H1 (cell line): Measurements from ENCODE around the gene GRHL3. TPM values are rescaled to one million over a fixed set of nuclear protein-coding genes. Genes with fewer than 3 reads are reported as not detected.

Source experiments
- CTCF ChIA-PET: fragments of 300-600 bp; sonication (Branson Sonifier 250); formaldehyde crosslinking; loops from one replicate; lab custom pipeline; 2021; ENCODE audit not compliant: partially characterized antibody; lab: Charles Lee
- POLR2A ChIA-PET: fragments of 300-600 bp; sonication (Branson Sonifier 250); formaldehyde crosslinking; loops from one replicate; lab custom pipeline; 2021; ENCODE audit warnings: inconsistent platforms; ENCODE audit not compliant: partially characterized antibody; lab: Charles Lee
- DNase-seq, 2 experiments: peaks; one replicate each; pipeline versions ENCODE4 v3.0.0 to v3.0.0-alpha.2; 2010 to 2022; ENCODE audit warnings: low spot score in 2 of 2, low read depth in 1 of 2, mixed read lengths in 1 of 2
- FAIRE-seq: peaks from 2 replicates; lab custom pipeline; 2011; peaks lifted over from hg19 to GRCh38; lab: Jason Lieb, UNC
- H2AFZ ChIP-seq: 2 replicates; pipeline ENCODE4 v1.8.1; 2012; ENCODE audit warnings: low read length, inconsistent platforms
- H2AK5ac ChIP-seq: 2 replicates; pipeline ENCODE4 v1.6.1; 2013; ENCODE audit warnings: low read depth, low read length
- H2BK120ac ChIP-seq: replicated peaks from 2 replicates; pipeline ENCODE3; 2013; ENCODE audit warnings: low read depth, low read length, inconsistent platforms
- H2BK12ac ChIP-seq: 2 replicates; pipeline ENCODE4 v1.6.1; 2013; ENCODE audit warnings: low read depth, low read length
- H2BK15ac ChIP-seq: 2 replicates; pipeline ENCODE4 v1.6.1; 2013; ENCODE audit warnings: low read length
- H2BK20ac ChIP-seq: 2 replicates; pipeline ENCODE4 v1.6.1; 2013; ENCODE audit warnings: low read length
- H2BK5ac ChIP-seq: 2 replicates; pipeline ENCODE4 v1.6.1; 2013; ENCODE audit warnings: low read depth, low read length
- H3K14ac ChIP-seq: 2 replicates; pipeline ENCODE4 v1.6.1; 2013; ENCODE audit warnings: inconsistent platforms; ENCODE audit not compliant: insufficient read length
- H3K18ac ChIP-seq: 2 replicates; pipeline ENCODE4 v1.6.1; 2013; ENCODE audit warnings: low read length; ENCODE audit errors: extremely low read depth
- H3K23ac ChIP-seq: 2 replicates; pipeline ENCODE4 v1.6.1; 2013; ENCODE audit warnings: inconsistent platforms; ENCODE audit not compliant: insufficient read length
- H3K23me2 ChIP-seq: 2 replicates; pipeline ENCODE4 v1.6.1; 2013; ENCODE audit warnings: low read depth, low read length
- H3K27ac ChIP-seq: 2 replicates; pipeline ENCODE4 v1.6.1; 2011; ENCODE audit warnings: low read depth, low read length, inconsistent platforms
- H3K27me3 ChIP-seq, 4 experiments: replicated peaks in 1 of 4; 1 replicate in 1 of 4; 2 replicates in 3 of 4; pipeline versions ENCODE4 v1.6.1 to v1.8.1; 2011 to 2013; ENCODE audit warnings: low read length in 3 of 4, mild to moderate bottlenecking in 3 of 4, inconsistent platforms in 2 of 4, mixed read lengths in 2 of 4, moderate library complexity in 1 of 4; ENCODE audit not compliant: control insufficient read depth in 3 of 4, insufficient read depth in 3 of 4; ENCODE audit errors: extremely low read depth in 1 of 4
- H3K36me3 ChIP-seq, 4 experiments: 2 replicates each; pipeline versions ENCODE4 v1.6.1 to v1.8.1; 2011 to 2013; ENCODE audit warnings: mild to moderate bottlenecking in 4 of 4, low read length in 3 of 4, moderate library complexity in 2 of 4, control low read depth in 1 of 4, inconsistent platforms in 1 of 4; ENCODE audit not compliant: insufficient read depth in 4 of 4, control insufficient read depth in 2 of 4
- H3K4ac ChIP-seq: replicated peaks from 2 replicates; pipeline ENCODE3; 2013; ENCODE audit warnings: low read length, low read depth, mixed read lengths, inconsistent platforms; ENCODE audit not compliant: insufficient read length
- H3K4me1 ChIP-seq, 4 experiments: replicated peaks in 1 of 4; 1 replicate in 1 of 4; 2 replicates in 3 of 4; pipeline versions ENCODE4 v1.6.1 to v1.8.1; 2011 to 2013; ENCODE audit warnings: low read length in 3 of 4, inconsistent platforms in 2 of 4, mixed read lengths in 1 of 4; ENCODE audit not compliant: insufficient read depth in 4 of 4, control insufficient read depth in 3 of 4
- H3K4me2 ChIP-seq, 2 experiments: 2 replicates each; pipeline versions ENCODE4 v1.6.1 to v1.8.1; 2011 to 2013; ENCODE audit warnings: low read depth in 2 of 2, low read length in 2 of 2, control low read depth in 1 of 2, inconsistent platforms in 1 of 2, mild to moderate bottlenecking in 1 of 2; ENCODE audit not compliant: insufficient read depth in 1 of 2
- H3K4me3 ChIP-seq, 4 experiments: fragments of 200-600, 300-600 bp in 1 of 4; sonication (generic), shearing (Covaris generic), sonication (Bioruptor Twin) in 1 of 4; 2 replicates each; pipeline versions ENCODE4 v1.5.1 to v1.8.1; 2011 to 2016; ENCODE audit warnings: low read length in 4 of 4, low read depth in 3 of 4, control low read depth in 2 of 4, inconsistent platforms in 2 of 4, mild to moderate bottlenecking in 2 of 4, mixed read lengths in 1 of 4, moderate library complexity in 1 of 4; ENCODE audit not compliant: insufficient read depth in 2 of 4; ENCODE audit errors: extremely low read depth in 1 of 4
- H3K56ac ChIP-seq: replicated peaks from 2 replicates; pipeline ENCODE3; 2013; ENCODE audit warnings: low read depth, mild to moderate bottlenecking, mixed read lengths, low read length, inconsistent platforms; ENCODE audit not compliant: insufficient read length
- H3K79me1 ChIP-seq: 2 replicates; pipeline ENCODE4 v1.6.1; 2013; ENCODE audit warnings: low read depth, low read length, control low read depth
- H3K79me2 ChIP-seq, 2 experiments: 2 replicates each; pipeline versions ENCODE4 v1.6.1 to v1.8.1; 2012 to 2013; ENCODE audit warnings: low read length in 2 of 2, mild to moderate bottlenecking in 2 of 2, inconsistent platforms in 1 of 2; ENCODE audit not compliant: insufficient read depth in 2 of 2, control insufficient read depth in 1 of 2
- H3K9ac ChIP-seq, 4 experiments: replicated peaks in 1 of 4; 1 replicate in 1 of 4; 2 replicates in 3 of 4; pipeline versions ENCODE4 v1.6.1 to v1.8.1; 2011 to 2013; ENCODE audit warnings: low read depth in 3 of 4, low read length in 3 of 4, control low read depth in 2 of 4, mild to moderate bottlenecking in 2 of 4, moderate library complexity in 2 of 4, inconsistent platforms in 1 of 4; ENCODE audit errors: extremely low read depth in 1 of 4
- H3K9me3 ChIP-seq, 2 experiments: 2 replicates each; pipeline versions ENCODE4 v1.6.1 to v1.8.1; 2012 to 2013; ENCODE audit warnings: mild to moderate bottlenecking in 2 of 2, moderate library complexity in 2 of 2, control low read depth in 1 of 2, inconsistent platforms in 1 of 2, low read depth in 1 of 2, low read length in 1 of 2, mixed read lengths in 1 of 2; ENCODE audit not compliant: insufficient read depth in 2 of 2
- H4K20me1 ChIP-seq, 2 experiments: replicated peaks in 1 of 2; 2 replicates each; pipeline versions ENCODE3 to v1.8.1; 2011 to 2013; ENCODE audit warnings: inconsistent platforms in 2 of 2, low read length in 2 of 2, mild to moderate bottlenecking in 1 of 2; ENCODE audit not compliant: insufficient read depth in 2 of 2, control insufficient read depth in 1 of 2
- H4K5ac ChIP-seq: 2 replicates; pipeline ENCODE4 v1.6.1; 2013; ENCODE audit warnings: low read length, low read depth, mixed read lengths, inconsistent platforms; ENCODE audit not compliant: insufficient read length
- H4K8ac ChIP-seq: 2 replicates; pipeline ENCODE4 v1.8.0; 2013; ENCODE audit warnings: mild to moderate bottlenecking, moderate library complexity, low read length, inconsistent platforms; ENCODE audit not compliant: insufficient read depth; ENCODE audit errors: extremely low read depth
- H4K91ac ChIP-seq: replicated peaks from 2 replicates; pipeline ENCODE3; 2013; ENCODE audit warnings: low read length, mixed read lengths, inconsistent platforms; ENCODE audit not compliant: insufficient read length
- ASH2L ChIP-seq: fragments of 200-600, 300-600 bp; sonication (generic); IDR thresholded peaks from one replicate; pipeline ENCODE4 v1.7.1; 2017; ENCODE audit warnings: low read length
- ATF2 ChIP-seq: IDR thresholded peaks from 2 replicates; pipeline ENCODE4 v1.6.1; 2012; ENCODE audit warnings: low read length, inconsistent platforms
- ATF3 ChIP-seq: IDR thresholded peaks from 2 replicates; pipeline ENCODE4 v1.6.1; 2011; ENCODE audit warnings: low read depth, mild to moderate bottlenecking, low read length; ENCODE audit not compliant: insufficient read depth
- BRCA1 ChIP-seq: IDR thresholded peaks from 2 replicates; pipeline ENCODE4 v1.6.1; 2012; ENCODE audit warnings: low read depth, low read length, improper control_type of control experiment
- GABPA ChIP-seq: IDR thresholded peaks from 2 replicates; pipeline ENCODE4 v1.6.1; 2011; ENCODE audit warnings: mild to moderate bottlenecking, low read length, moderate library complexity, borderline replicate concordance; ENCODE audit not compliant: insufficient read depth
- KDM4A ChIP-seq: IDR thresholded peaks from one replicate; pipeline ENCODE4 v1.7.1; 2012; ENCODE audit warnings: low read depth, mild to moderate bottlenecking, moderate library complexity, low read length, inconsistent platforms; ENCODE audit not compliant: severe bottlenecking
- NRF1 ChIP-seq: IDR thresholded peaks from 2 replicates; pipeline ENCODE4 v1.6.1; 2011; ENCODE audit warnings: mild to moderate bottlenecking, low read depth, low read length, improper control_type of control experiment
- POLR2A ChIP-seq, 2 experiments: IDR thresholded peaks; 1 replicate in 1 of 2; 2 replicates in 1 of 2; pipeline ENCODE4 v1.6.1; 2011; ENCODE audit warnings: low read depth in 2 of 2, low read length in 2 of 2, mild to moderate bottlenecking in 2 of 2; ENCODE audit errors: control extremely low read depth in 1 of 2
- POU5F1 ChIP-seq: IDR thresholded peaks from 2 replicates; pipeline ENCODE4 v1.6.1; 2011; ENCODE audit warnings: low read depth, mild to moderate bottlenecking, low read length, moderate library complexity
- RBBP5 ChIP-seq: IDR thresholded peaks from 2 replicates; pipeline ENCODE4 v1.7.1; 2012; ENCODE audit warnings: low read depth, mild to moderate bottlenecking, inconsistent platforms, low read length, moderate library complexity, borderline replicate concordance
- RXRA ChIP-seq: IDR thresholded peaks from 2 replicates; pipeline ENCODE4 v1.6.1; 2011; ENCODE audit warnings: low read depth, mild to moderate bottlenecking, low read length, moderate library complexity; ENCODE audit not compliant: insufficient read depth
- TBP ChIP-seq: IDR thresholded peaks from 2 replicates; pipeline ENCODE4 v1.6.1; 2011; ENCODE audit warnings: low read depth, low read length, improper control_type of control experiment
- WGBS, 2 experiments: shearing (Covaris generic) in 1 of 2; methylation state at CpG; one replicate each; pipeline versions ENCODE4 v1.1.6 to v1.1.7; 2013 to 2015; ENCODE audit warnings: low lambda C conversion rate in 2 of 2, mixed read lengths in 2 of 2, inconsistent platforms in 1 of 2, low coverage in 1 of 2, missing lambda C conversion rate in 1 of 2; ENCODE audit not compliant: insufficient replicate concordance in 2 of 2, insufficient coverage in 1 of 2, insufficient read length in 1 of 2; ENCODE audit errors: extremely low coverage in 1 of 2, missing lambda C conversion rate in 1 of 2; 5-methylcytosine and 5-hydroxymethylcytosine counted together
- polyA plus RNA-seq, 7 experiments: library from polyadenylated mRNA; depleted of rRNA in 3 of 7; stranded (reverse) in 5 of 7; unstranded in 2 of 7; fragments of >200 nt in 5 of 7; fragments of 200-250 nt in 2 of 7; gene quantifications; 1 replicate in 5 of 7; 2 replicates in 1 of 7; 4 replicates in 1 of 7; pipeline versions ENCODE4 v1.2.1 to v1.2.3, GENCODE V29; 2011 to 2013; ENCODE audit warnings: missing spikeins in 2 of 7, mixed read lengths in 2 of 7
- total RNA-seq: library from RNA; stranded (reverse); fragmentation: NEBNext Ultra II Directional; extraction: Animal tissue kit (Norgen Biotek cat#: 25700); gene quantifications from 2 replicates; pipeline ENCODE4 v1.2.1, GENCODE V29; 2021

GRHL3 gene
- total and polyA plus RNA-seq, 2 of the 8 experiments (the other 6 are each of a cell fraction or from before 2014, with no cell fraction given): 0.80 to 1.8 TPM

GRCh38 chr1:24317081-24317480 lies 2.1 kb upstream of the GRHL3 start:
- 0 out of 2 replicates have a peak overlapping the region, but pooled peaks have one; percentile 62 for H2BK15ac ChIP-seq
- no peak overlapping the region for H2BK120ac ChIP-seq
- H4K5ac ChIP-seq: no peak overlapping the region
- H3K9ac ChIP-seq: no peak overlapping the region
- H2BK20ac ChIP-seq: no peak overlapping the region
- WGBS, 2 experiments: 84% methylated on average over 6 of the region's 6 CpGs; no CpG with 5 or more reads in 1 of the 2 experiments
- H3K23ac ChIP-seq: no peak overlapping the region
- H3K27me3 ChIP-seq: peaks cover 0 to 27% (median 23%) of the 10 kb centered on the region in 4 experiments; a peak in 6 of 7 replicates
- no peak for DNase-seq
- peak overlapping the region; percentile 17; the same call in 1 of the 2 replicates for H2AFZ ChIP-seq
- ChIA-PET CTCF (interaction anchor here (1.0 to 7.8 kb wide), 4 partner anchors 12 to 162 kb away, joined by 3 to 60 read pairs (median 3); no protein-coding TSS in a partner anchor), POLR2A (interaction anchor here (1.5 kb wide), 1 partner anchor 26 kb away, joined by 3 read pairs; no protein-coding TSS in a partner anchor)
- no peak for FAIRE-seq
- H3K4me1 ChIP-seq: peaks cover 8 to 17% (median 12%) of the 10 kb centered on the region in 4 experiments
- no peaks in the 10 kb centered on the region for H3K36me3 ChIP-seq
- no peak overlapping the region for H3K4ac ChIP-seq
- no peaks in the 10 kb centered on the region for H4K20me1 ChIP-seq
- peaks cover 8% of the 10 kb centered on the region; the same call in 1 of the 2 replicates for H3K23me2 ChIP-seq
- H2AK5ac ChIP-seq: no peak overlapping the region
- no peak overlapping the region for H3K4me2 ChIP-seq
- H2BK12ac ChIP-seq: peak overlapping the region; percentile 72; the same call in 1 of the 2 replicates
- peak overlapping the region; percentile 40; the same call in 1 of the 2 replicates for H4K8ac ChIP-seq
- no peak overlapping the region for H3K4me3 ChIP-seq
- no peaks in the 10 kb centered on the region for H3K79me2 ChIP-seq
- no peaks in the 10 kb centered on the region for H3K79me1 ChIP-seq
- H3K14ac ChIP-seq: no peak overlapping the region
- no peak overlapping the region; the same call in 1 of the 2 replicates for H2BK5ac ChIP-seq
- no peak overlapping the region for H3K56ac ChIP-seq
- no peaks in the 10 kb centered on the region for H3K9me3 ChIP-seq
- no peak overlapping the region for H4K91ac ChIP-seq
- H3K18ac ChIP-seq: no peak overlapping the region
- H3K27ac ChIP-seq: no peak overlapping the region
- TF ChIP-seq NRF1 (no peak), TBP (no peak), ATF3 (no peak), POLR2A (IDR thresholded peaks at IDR 0.05; ENCODE audit: control extremely low read depth in 1 of 2, low read depth in 2 of 2, low read length in 2 of 2) (no peak), GABPA (no peak), ASH2L (no peak), POU5F1 (no peak), RBBP5 (no peak), RXRA (no peak), KDM4A (no peak), ATF2 (no peak), BRCA1 (no peak)
